GM23248 (cell line): ENCODE data around the gene ZNF398.

ENCODE experiments used
- EZH2 ChIP-seq: fragments of 200-600 bp; sonication (generic); IDR thresholded peaks from 2 replicates; pipeline ENCODE4 v1.6.1; 2018; ENCODE audit warnings: antibody characterized with exemption, mild to moderate bottlenecking; ENCODE audit not compliant: insufficient read depth, poor library complexity, severe bottlenecking
- EZH2phosphoT487 ChIP-seq: fragments of 200-600 bp; sonication (generic); IDR thresholded peaks from 2 replicates; pipeline ENCODE4 v1.6.1; 2018; ENCODE audit warnings: antibody characterized with exemption, moderate library complexity, mild to moderate bottlenecking, low read depth; ENCODE audit not compliant: insufficient read depth

DNA sequence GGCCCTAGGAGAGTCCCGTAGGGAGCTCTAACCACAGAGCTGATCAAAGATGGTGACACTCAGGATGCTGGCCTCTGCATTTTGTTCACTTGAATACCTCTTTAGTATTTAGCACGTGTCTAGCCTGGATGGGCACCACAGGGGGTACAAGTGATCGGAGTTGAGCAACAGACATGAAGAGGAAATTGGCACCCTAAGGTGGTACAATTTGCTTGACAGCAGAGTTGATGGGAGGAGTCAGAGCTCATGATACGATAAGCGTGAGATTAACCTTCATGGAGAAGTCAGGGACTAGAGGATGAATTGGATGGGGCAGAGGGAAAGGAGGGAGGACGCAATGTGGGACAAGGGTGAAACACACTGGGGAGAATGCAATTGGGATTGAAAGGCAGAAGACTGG is 82.3 kb downstream of the ZNF398 start:
- TF ChIP-seq EZH2 (no peak), EZH2phosphoT487 (no peak)
